ENCODE data around the gene NEU4. TPM values are rescaled to one million over a fixed set of nuclear protein-coding genes. Genes with fewer than 3 reads are reported as not detected.

Gene NEU4
- total and polyA plus RNA-seq, 2 donors from 2014 or later = 0.76 to 2.8 TPM

DNA sequence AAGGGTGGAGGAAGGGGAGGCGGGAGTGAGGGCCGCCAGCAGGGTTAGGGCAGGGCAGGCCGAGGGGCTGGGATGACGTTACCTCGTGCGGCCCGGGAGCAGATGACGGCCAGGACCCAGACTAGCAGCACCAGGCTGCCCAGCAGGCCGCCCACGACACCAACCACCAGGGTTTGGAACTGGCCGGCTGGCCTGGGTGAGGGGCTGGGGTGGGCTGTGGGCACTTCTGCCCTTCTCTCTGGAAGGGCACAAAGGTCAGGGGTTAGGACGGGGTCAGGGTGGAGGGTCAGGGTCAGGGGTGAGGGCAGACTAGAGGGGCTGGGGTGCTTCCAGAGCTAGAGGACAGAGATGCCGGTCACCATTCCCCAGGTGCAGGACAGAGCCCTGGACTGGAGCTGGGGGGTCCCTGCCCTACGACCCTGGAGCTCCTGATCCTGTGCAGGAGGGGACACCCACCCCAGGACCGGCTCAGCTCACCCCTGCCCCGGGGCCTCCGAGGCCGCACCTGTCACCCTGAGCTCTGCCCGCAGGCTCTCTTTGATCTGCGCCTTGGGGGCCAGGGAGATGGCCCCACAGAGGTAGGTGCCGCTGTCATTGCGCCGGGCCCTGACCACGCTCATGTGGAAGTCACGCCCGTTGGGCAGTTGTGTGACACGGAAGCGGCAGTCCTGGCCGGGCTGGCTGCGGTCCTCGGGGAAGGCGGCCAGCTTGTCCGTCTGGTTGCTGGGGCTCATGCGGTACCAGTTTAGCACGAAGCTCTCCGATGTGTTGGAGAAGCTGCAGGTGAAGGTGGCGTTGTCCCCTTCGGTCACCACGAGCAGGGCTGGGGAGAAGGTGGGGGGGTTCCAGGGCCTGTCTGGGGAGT lies 43.4 kb downstream of the NEU4 start:
- DNase-seq = peak in 2 of 5 donors; percentile 51 to 71
- FAIRE-seq = no peak
- TF ChIP-seq, protein P1, sequence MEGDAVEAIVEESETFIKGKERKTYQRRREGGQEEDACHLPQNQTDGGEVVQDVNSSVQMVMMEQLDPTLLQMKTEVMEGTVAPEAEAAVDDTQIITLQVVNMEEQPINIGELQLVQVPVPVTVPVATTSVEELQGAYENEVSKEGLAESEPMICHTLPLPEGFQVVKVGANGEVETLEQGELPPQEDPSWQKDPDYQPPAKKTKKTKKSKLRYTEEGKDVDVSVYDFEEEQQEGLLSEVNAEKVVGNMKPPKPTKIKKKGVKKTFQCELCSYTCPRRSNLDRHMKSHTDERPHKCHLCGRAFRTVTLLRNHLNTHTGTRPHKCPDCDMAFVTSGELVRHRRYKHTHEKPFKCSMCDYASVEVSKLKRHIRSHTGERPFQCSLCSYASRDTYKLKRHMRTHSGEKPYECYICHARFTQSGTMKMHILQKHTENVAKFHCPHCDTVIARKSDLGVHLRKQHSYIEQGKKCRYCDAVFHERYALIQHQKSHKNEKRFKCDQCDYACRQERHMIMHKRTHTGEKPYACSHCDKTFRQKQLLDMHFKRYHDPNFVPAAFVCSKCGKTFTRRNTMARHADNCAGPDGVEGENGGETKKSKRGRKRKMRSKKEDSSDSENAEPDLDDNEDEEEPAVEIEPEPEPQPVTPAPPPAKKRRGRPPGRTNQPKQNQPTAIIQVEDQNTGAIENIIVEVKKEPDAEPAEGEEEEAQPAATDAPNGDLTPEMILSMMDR (IDR thresholded peaks at IDR 0.05; ENCODE audit: borderline replicate concordance, extremely low read depth, insufficient read depth) = no peak

GRCh38 chr2:241852981-241853631 lies 44.1 kb downstream of the NEU4 start:
- no peaks in the 10 kb centered on the region for H3K36me3 ChIP-seq (ENCODE audit: control insufficient read depth in 2 of 3, insufficient read depth in 3 of 3, low read length in 3 of 3)
- no peak overlapping the region for H3K4me3 ChIP-seq (ENCODE audit: low read length in 3 of 3)
- no peaks in the 10 kb centered on the region for H3K27me3 ChIP-seq (ENCODE audit: control insufficient read depth, insufficient read depth, low read length)
- no peak overlapping the region for H3K9ac ChIP-seq (ENCODE audit: low read length in 3 of 3)
- no peak for FAIRE-seq
- intact Hi-C loops (cut with DNase I) = no loop called here
- TF ChIP-seq, protein P1 (IDR thresholded peaks at IDR 0.05; ENCODE audit: borderline replicate concordance, extremely low read depth, insufficient read depth) = no peak
- DNase-seq = peak in 1 of 5 donors; percentile 29
- H3K4me1 ChIP-seq (ENCODE audit: control insufficient read depth in 2 of 3, insufficient read depth in 2 of 3, low read depth in 1 of 3, low read length in 3 of 3) = peaks cover 0 to 2% (median 0%) of the 10 kb centered on the region in 3 donors
- H3K27ac ChIP-seq (ENCODE audit: low read depth in 2 of 2, low read length in 2 of 2) = no peak overlapping the region
- no peaks in the 10 kb centered on the region for H3K9me3 ChIP-seq (ENCODE audit: control insufficient read depth in 2 of 3, insufficient read depth in 1 of 3, low read length in 3 of 3)

More for the DNA sequence above, 43.4 kb downstream of the NEU4 start:
- H3K4me1 ChIP-seq (ENCODE audit: control insufficient read depth in 2 of 3, insufficient read depth in 2 of 3, low read depth in 1 of 3, low read length in 3 of 3) = peaks cover 0 to 2% (median 0%) of the 10 kb centered on the region in 3 donors
- no peak overlapping the region for H3K9ac ChIP-seq (ENCODE audit: low read length in 3 of 3)
- H3K27ac ChIP-seq (ENCODE audit: low read depth in 2 of 2, low read length in 2 of 2) = no peak overlapping the region
- no peaks in the 10 kb centered on the region for H3K36me3 ChIP-seq (ENCODE audit: control insufficient read depth in 2 of 3, insufficient read depth in 3 of 3, low read length in 3 of 3)
- no peak overlapping the region for H3K4me3 ChIP-seq (ENCODE audit: low read length in 3 of 3)
- no peaks in the 10 kb centered on the region for H3K9me3 ChIP-seq (ENCODE audit: control insufficient read depth in 2 of 3, insufficient read depth in 1 of 3, low read length in 3 of 3)
- intact Hi-C loops (cut with DNase I) = no loop called here
- no peaks in the 10 kb centered on the region for H3K27me3 ChIP-seq (ENCODE audit: control insufficient read depth, insufficient read depth, low read length)

- intact Hi-C loops (cut with DNase I) = no loop called here
- H3K27ac ChIP-seq (ENCODE audit: low read depth in 2 of 2, low read length in 2 of 2) = no peak overlapping the region
- FAIRE-seq (no peak), DNase-seq (peak in 2 of 5 donors; percentile 34 to 68)
- no peak overlapping the region for H3K4me3 ChIP-seq (ENCODE audit: low read length in 3 of 3)
- H3K36me3 ChIP-seq (ENCODE audit: control insufficient read depth in 2 of 3, insufficient read depth in 3 of 3, low read length in 3 of 3) = no peaks in the 10 kb centered on the region
- no peak overlapping the region for H3K9ac ChIP-seq (ENCODE audit: low read length in 3 of 3)
- H3K9me3 ChIP-seq (ENCODE audit: control insufficient read depth in 2 of 3, insufficient read depth in 1 of 3, low read length in 3 of 3) = no peaks in the 10 kb centered on the region
- TF ChIP-seq, protein P1 (IDR thresholded peaks at IDR 0.05; ENCODE audit: borderline replicate concordance, extremely low read depth, insufficient read depth) = no peak
- no peaks in the 10 kb centered on the region for H3K27me3 ChIP-seq (ENCODE audit: control insufficient read depth, insufficient read depth, low read length)
- H3K4me1 ChIP-seq (ENCODE audit: control insufficient read depth in 2 of 3, insufficient read depth in 2 of 3, low read depth in 1 of 3, low read length in 3 of 3) = peaks cover 0 to 2% (median 0%) of the 10 kb centered on the region in 3 donors
These were observed 44.8 kb downstream of the NEU4 start for GRCh38 chr2:241853651-241854341.

Measured in kidney (tissue), 14 donors.